ENCODE measurements around the gene TMEM131L. TPM values are rescaled to one million over a fixed set of nuclear protein-coding genes. Genes with fewer than 3 reads are reported as not detected.
A peak's percentile ranks its signal among the peaks of the same experiment; 100 is the strongest.

The TMEM131L gene
- total and polyA plus RNA-seq, 4 donors: 4.9 to 41.3 (median 12.9) TPM

DNA sequence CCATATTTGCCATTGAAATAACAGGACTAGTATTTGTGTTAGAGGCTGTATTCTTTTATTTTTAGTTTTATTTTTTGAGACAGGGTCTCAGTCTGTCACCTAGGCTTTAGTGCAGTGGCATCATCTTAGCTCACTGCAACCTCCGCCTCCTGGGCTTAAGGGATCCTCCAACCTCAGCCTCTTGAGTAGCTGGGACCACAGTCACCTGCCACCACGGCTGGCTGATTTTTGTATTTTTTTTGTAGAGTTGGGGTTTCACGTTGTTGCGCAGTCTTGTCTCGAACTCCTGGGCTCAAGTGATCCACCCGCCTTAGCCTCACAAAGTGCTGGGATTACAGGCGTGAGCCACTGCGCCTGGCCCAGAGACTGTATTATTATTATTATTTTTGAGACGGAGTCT, 15.3 kb downstream of the TMEM131L start:
- no peak for DNase-seq (ENCODE audit: low spot score)
- 97% methylated on average over 9 of the region's 9 CpGs for WGBS
- no peak overlapping the region for H3K4me3 ChIP-seq (ENCODE audit: low read depth in 1 of 3, low read length in 3 of 3)
- H3K36me3 ChIP-seq (ENCODE audit: control insufficient read depth in 4 of 4, insufficient read depth in 3 of 4, low read depth in 1 of 4, low read length in 3 of 4): peaks cover 0 to 2% (median 0%) of the 10 kb centered on the region in 4 donors
- peaks cover 0 to 9% (median 4%) of the 10 kb centered on the region in 4 donors for H3K4me1 ChIP-seq (ENCODE audit: control insufficient read depth in 4 of 4, insufficient read depth in 4 of 4, low read length in 3 of 4)
- no peaks in the 10 kb centered on the region for H3K27me3 ChIP-seq (ENCODE audit: control insufficient read depth in 4 of 4, insufficient read depth in 4 of 4, low read length in 3 of 4)
- H3K9me3 ChIP-seq (ENCODE audit: control insufficient read depth in 4 of 4, low read length in 3 of 4): no peaks in the 10 kb centered on the region
- no peak overlapping the region for H3K9ac ChIP-seq (ENCODE audit: low read depth in 1 of 2, low read length in 2 of 2)
- no peak overlapping the region for H3K27ac ChIP-seq (ENCODE audit: low read depth in 1 of 2, low read length in 2 of 2)
- TF ChIP-seq TAF1 (conservative IDR thresholded peaks at IDR 0.05): no peak
- TF ChIP-seq HNF4A (conservative IDR thresholded peaks at IDR 0.05): no peak
- TF ChIP-seq, protein P1, sequence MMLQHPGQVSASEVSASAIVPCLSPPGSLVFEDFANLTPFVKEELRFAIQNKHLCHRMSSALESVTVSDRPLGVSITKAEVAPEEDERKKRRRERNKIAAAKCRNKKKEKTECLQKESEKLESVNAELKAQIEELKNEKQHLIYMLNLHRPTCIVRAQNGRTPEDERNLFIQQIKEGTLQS (IDR thresholded peaks at IDR 0.05): no peak
- no peak for TF ChIP-seq FOXA1 (IDR thresholded peaks at IDR 0.05)
- TF ChIP-seq NR2F2 (IDR thresholded peaks at IDR 0.05): no peak

- TF ChIP-seq GABPA (IDR thresholded peaks at IDR 0.05 in 1 of 2, conservative IDR thresholded peaks at IDR 0.05 in 1 of 2) (no peak), RAD21 (IDR thresholded peaks at IDR 0.05) (peak in 1 of 2 donors; percentile 28), YY1 (IDR thresholded peaks at IDR 0.05) (peak; percentile 80), FOXA1 (IDR thresholded peaks at IDR 0.05) (no peak), HNF4A (conservative IDR thresholded peaks at IDR 0.05) (peak in 1 of 2 donors; percentile 15), FOXA2 (IDR thresholded peaks at IDR 0.05) (no peak)
- WGBS: 42% methylated on average over 10 of the region's 10 CpGs
- H3K36me3 ChIP-seq (ENCODE audit: control insufficient read depth in 4 of 4, insufficient read depth in 3 of 4, low read depth in 1 of 4, low read length in 3 of 4): no peaks in the 10 kb centered on the region
- peak overlapping the region; percentile 8 to 75 for H3K9ac ChIP-seq (ENCODE audit: low read depth in 1 of 2, low read length in 2 of 2)
- DNase-seq (ENCODE audit: low spot score): no peak
- H3K27me3 ChIP-seq (ENCODE audit: control insufficient read depth in 4 of 4, insufficient read depth in 4 of 4, low read length in 3 of 4): no peaks in the 10 kb centered on the region
- peak overlapping the region; percentile 66 to 68 for H3K27ac ChIP-seq (ENCODE audit: low read depth in 1 of 2, low read length in 2 of 2)
- H3K9me3 ChIP-seq (ENCODE audit: control insufficient read depth in 4 of 4, low read length in 3 of 4): no peaks in the 10 kb centered on the region
- peak overlapping the region in 1 of 3 donors; percentile 35 for H3K4me3 ChIP-seq (ENCODE audit: low read depth in 1 of 3, low read length in 3 of 3)
- peaks cover 0 to 14% (median 7%) of the 10 kb centered on the region in 4 donors for H3K4me1 ChIP-seq (ENCODE audit: control insufficient read depth in 4 of 4, insufficient read depth in 4 of 4, low read length in 3 of 4)
Measured at GRCh38 chr4:153483432-153484418, 17.6 kb downstream of the TMEM131L start.

GRCh38 chr4:153485359-153485758, 19.2 kb downstream of the TMEM131L start:
- WGBS: 86% methylated on average over 2 of the region's 2 CpGs
- H3K27ac ChIP-seq (ENCODE audit: low read depth in 1 of 2, low read length in 2 of 2): no peak overlapping the region
- DNase-seq (ENCODE audit: low spot score): no peak
- TF ChIP-seq HNF4A (conservative IDR thresholded peaks at IDR 0.05) (no peak), JUND (IDR thresholded peaks at IDR 0.05) (no peak), TAF1 (conservative IDR thresholded peaks at IDR 0.05) (no peak), EGR1 (IDR thresholded peaks at IDR 0.05; ENCODE audit: low read depth in 2 of 2) (no peak)
- no peak overlapping the region for H3K4me3 ChIP-seq (ENCODE audit: low read depth in 1 of 3, low read length in 3 of 3)
- H3K4me1 ChIP-seq (ENCODE audit: control insufficient read depth in 4 of 4, insufficient read depth in 4 of 4, low read length in 3 of 4): peaks cover 0 to 14% (median 7%) of the 10 kb centered on the region in 4 donors
- H3K36me3 ChIP-seq (ENCODE audit: control insufficient read depth in 4 of 4, insufficient read depth in 3 of 4, low read depth in 1 of 4, low read length in 3 of 4): no peaks in the 10 kb centered on the region
- H3K9me3 ChIP-seq (ENCODE audit: control insufficient read depth in 4 of 4, low read length in 3 of 4): no peaks in the 10 kb centered on the region
- H3K27me3 ChIP-seq (ENCODE audit: control insufficient read depth in 4 of 4, insufficient read depth in 4 of 4, low read length in 3 of 4): no peaks in the 10 kb centered on the region
- H3K9ac ChIP-seq (ENCODE audit: low read depth in 1 of 2, low read length in 2 of 2): no peak overlapping the region

DNA sequence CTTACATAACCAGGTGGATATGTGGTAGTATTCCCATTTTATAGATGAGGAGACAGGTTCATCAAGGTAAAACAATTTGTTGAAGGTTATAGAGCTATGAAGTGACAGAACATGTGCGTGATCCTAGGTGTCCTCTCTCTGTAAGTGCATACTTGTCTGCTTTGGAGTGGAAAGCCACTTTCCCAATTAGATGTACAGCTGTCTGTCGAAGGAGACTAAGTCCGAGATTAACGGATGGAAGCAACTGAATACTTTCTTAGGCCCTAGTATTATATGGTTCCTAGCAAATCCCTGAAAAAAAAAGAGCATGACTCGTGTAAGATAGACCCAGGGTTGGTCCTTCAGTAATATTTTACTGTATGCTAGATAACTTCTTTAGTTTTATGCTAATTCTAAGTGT, 19.7 kb downstream of the TMEM131L start:
- Histone ChIP-seq H3K27ac (ENCODE audit: low read depth in 1 of 2, low read length in 2 of 2) (no peak overlapping the region), H3K27me3 (ENCODE audit: control insufficient read depth in 4 of 4, insufficient read depth in 4 of 4, low read length in 3 of 4) (no peaks in the 10 kb centered on the region), H3K36me3 (ENCODE audit: control insufficient read depth in 4 of 4, insufficient read depth in 3 of 4, low read depth in 1 of 4, low read length in 3 of 4) (no peaks in the 10 kb centered on the region), H3K4me1 (ENCODE audit: control insufficient read depth in 4 of 4, insufficient read depth in 4 of 4, low read length in 3 of 4) (peaks cover 0 to 14% (median 7%) of the 10 kb centered on the region in 4 donors), H3K4me3 (ENCODE audit: low read depth in 1 of 3, low read length in 3 of 3) (no peak overlapping the region), H3K9me3 (ENCODE audit: control insufficient read depth in 4 of 4, low read length in 3 of 4) (no peaks in the 10 kb centered on the region), H3K9ac (ENCODE audit: low read depth in 1 of 2, low read length in 2 of 2) (no peak overlapping the region)
- 95% methylated on average over 5 of the region's 5 CpGs for WGBS
- DNase-seq (ENCODE audit: low spot score): no peak
- TF ChIP-seq SP1 (IDR thresholded peaks at IDR 0.05) (no peak), ZBTB33 (IDR thresholded peaks at IDR 0.05) (no peak), RAD21 (IDR thresholded peaks at IDR 0.05) (no peak), HNF4A (conservative IDR thresholded peaks at IDR 0.05) (no peak), HNF4G (IDR thresholded peaks at IDR 0.05) (no peak), NR2F2 (IDR thresholded peaks at IDR 0.05) (no peak), YY1 (IDR thresholded peaks at IDR 0.05) (no peak), JUND (IDR thresholded peaks at IDR 0.05) (no peak), RXRA (IDR thresholded peaks at IDR 0.05) (no peak), REST (IDR thresholded peaks at IDR 0.05) (no peak)
- TF ChIP-seq, protein P2, sequence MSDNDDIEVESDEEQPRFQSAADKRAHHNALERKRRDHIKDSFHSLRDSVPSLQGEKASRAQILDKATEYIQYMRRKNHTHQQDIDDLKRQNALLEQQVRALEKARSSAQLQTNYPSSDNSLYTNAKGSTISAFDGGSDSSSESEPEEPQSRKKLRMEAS (IDR thresholded peaks at IDR 0.05): no peak
